Measurements from ENCODE around the gene SLN. TPM values are rescaled to one million over a fixed set of nuclear protein-coding genes. Genes with fewer than 3 reads are reported as not detected.
A peak's percentile ranks its signal among the peaks of the same experiment; 100 is the strongest.

Gene SLN
- total RNA-seq, 1 donor from 2014 or later, result 0.92 TPM

DNA sequence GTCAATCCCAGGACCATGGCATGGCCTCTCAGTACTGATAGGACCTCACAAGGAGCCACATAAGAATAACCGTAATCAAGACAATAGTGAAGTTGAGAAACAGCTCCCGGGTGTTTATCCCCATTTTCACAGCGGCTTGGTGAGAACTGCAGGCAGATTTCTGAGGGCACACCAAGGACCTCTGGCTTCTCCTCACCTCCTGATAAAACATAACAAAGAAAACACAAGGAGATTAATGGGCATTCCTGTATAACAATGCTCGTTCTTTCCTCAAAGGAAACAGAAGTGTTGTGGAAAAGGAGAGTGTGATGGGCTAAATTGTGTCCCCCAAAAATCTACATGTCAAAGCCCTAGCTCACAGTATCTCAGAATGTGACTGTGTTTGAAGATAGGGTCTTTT, 4.0 kb downstream of the SLN start:
- TF ChIP-seq, protein P1, sequence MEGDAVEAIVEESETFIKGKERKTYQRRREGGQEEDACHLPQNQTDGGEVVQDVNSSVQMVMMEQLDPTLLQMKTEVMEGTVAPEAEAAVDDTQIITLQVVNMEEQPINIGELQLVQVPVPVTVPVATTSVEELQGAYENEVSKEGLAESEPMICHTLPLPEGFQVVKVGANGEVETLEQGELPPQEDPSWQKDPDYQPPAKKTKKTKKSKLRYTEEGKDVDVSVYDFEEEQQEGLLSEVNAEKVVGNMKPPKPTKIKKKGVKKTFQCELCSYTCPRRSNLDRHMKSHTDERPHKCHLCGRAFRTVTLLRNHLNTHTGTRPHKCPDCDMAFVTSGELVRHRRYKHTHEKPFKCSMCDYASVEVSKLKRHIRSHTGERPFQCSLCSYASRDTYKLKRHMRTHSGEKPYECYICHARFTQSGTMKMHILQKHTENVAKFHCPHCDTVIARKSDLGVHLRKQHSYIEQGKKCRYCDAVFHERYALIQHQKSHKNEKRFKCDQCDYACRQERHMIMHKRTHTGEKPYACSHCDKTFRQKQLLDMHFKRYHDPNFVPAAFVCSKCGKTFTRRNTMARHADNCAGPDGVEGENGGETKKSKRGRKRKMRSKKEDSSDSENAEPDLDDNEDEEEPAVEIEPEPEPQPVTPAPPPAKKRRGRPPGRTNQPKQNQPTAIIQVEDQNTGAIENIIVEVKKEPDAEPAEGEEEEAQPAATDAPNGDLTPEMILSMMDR (IDR thresholded peaks at IDR 0.05), result no peak
- no peaks in the 10 kb centered on the region for H3K36me3 ChIP-seq
- no peaks in the 10 kb centered on the region for H3K9me3 ChIP-seq
- no peak for ATAC-seq
- intact Hi-C loops (cut with DNase I), result no loop called here
- H3K27me3 ChIP-seq (ENCODE audit: low read depth), result peaks cover 7% of the 10 kb centered on the region
- DNase-seq, result no peak
- H3K4me3 ChIP-seq, result no peak overlapping the region
- H3K27ac ChIP-seq, result no peak overlapping the region
- H3K4me1 ChIP-seq, result no peaks in the 10 kb centered on the region

DNA sequence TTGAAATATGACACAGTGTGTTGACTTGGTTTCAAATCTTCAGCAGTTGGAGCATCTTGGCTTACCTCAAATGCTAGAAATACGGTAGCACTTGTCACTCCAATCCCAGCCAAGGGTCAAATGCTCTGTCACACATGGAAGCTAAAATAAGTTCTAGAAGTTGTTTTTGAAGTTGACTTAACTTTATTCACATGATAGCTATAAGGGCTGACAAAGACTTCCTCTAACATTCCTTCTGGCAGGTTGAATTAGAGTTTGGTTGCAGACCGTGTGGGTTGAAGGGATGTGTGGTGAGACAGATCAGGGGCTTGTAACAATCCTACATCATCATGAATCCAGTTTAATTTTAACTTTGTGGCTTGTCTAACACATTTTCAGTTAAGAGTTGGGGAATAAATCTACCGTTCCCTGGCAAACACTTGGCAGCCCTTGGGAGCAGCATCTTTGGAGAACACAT, 4.6 kb downstream of the SLN start:
- H3K4me1 ChIP-seq, result no peaks in the 10 kb centered on the region
- DNase-seq (no peak), ATAC-seq (no peak)
- TF ChIP-seq, protein P1 (IDR thresholded peaks at IDR 0.05), result no peak
- H3K27ac ChIP-seq, result no peak overlapping the region
- no peaks in the 10 kb centered on the region for H3K9me3 ChIP-seq
- peaks cover 6% of the 10 kb centered on the region for H3K27me3 ChIP-seq (ENCODE audit: low read depth)
- no peaks in the 10 kb centered on the region for H3K36me3 ChIP-seq
- H3K4me3 ChIP-seq, result no peak overlapping the region
- intact Hi-C loops (cut with DNase I), result no loop called here

DNA sequence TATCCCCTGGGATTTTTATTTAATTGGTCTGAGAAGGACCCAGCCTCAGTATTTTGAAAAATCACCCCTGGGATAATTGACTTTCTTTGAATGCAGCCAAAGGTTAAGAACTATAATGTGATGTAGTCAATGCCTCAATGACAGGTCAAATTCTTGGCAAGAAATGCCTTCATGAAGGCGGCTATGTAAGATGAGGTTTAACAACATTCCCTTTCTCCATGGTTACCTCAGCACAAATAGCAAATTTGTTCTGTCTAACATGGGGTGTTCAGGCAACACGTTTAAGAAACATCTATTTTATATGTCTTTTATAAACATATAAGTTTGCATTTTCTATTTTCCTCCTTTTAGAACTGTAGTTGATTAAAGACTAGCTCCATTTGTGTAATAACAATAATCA, 5.3 kb downstream of the SLN start:
- Histone ChIP-seq H3K27ac (no peak overlapping the region), H3K4me1 (no peaks in the 10 kb centered on the region), H3K4me3 (no peak overlapping the region), H3K9me3 (no peaks in the 10 kb centered on the region), H3K27me3 (ENCODE audit: low read depth) (no peaks in the 10 kb centered on the region), H3K36me3 (no peaks in the 10 kb centered on the region)
- TF ChIP-seq, protein P1 (IDR thresholded peaks at IDR 0.05), result no peak
- no peak for ATAC-seq
- intact Hi-C loops (cut with DNase I), result no loop called here
- DNase-seq, result no peak

DNA sequence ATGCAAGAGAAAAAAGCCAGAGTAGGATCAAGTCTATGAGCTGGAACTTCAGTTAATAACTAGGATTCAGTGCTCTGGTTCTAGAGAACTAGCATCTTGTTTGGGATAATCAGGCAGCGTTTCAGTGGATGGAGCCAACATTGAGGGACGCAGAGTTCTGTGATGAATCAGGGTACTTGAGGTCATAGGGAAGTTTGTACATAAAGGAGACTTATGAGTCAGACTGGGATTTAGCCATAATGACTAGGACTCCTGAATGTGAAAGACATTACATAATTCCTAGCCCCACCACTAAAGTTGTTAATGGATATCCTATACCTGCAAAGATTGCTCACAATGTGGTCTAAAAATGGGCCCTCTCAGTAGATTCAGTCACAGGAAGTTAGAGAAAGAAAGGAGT, 6.8 kb downstream of the SLN start:
- intact Hi-C loops (cut with DNase I), result no loop called here
- no peaks in the 10 kb centered on the region for H3K4me1 ChIP-seq
- H3K4me3 ChIP-seq, result no peak overlapping the region
- H3K36me3 ChIP-seq, result no peaks in the 10 kb centered on the region
- no peak overlapping the region for H3K27ac ChIP-seq
- H3K9me3 ChIP-seq, result no peaks in the 10 kb centered on the region
- H3K27me3 ChIP-seq (ENCODE audit: low read depth), result no peaks in the 10 kb centered on the region
- ATAC-seq, result peak in 1 of 2 donors; percentile 35
- DNase-seq, result no peak
- TF ChIP-seq, protein P1 (IDR thresholded peaks at IDR 0.05), result no peak

DNA sequence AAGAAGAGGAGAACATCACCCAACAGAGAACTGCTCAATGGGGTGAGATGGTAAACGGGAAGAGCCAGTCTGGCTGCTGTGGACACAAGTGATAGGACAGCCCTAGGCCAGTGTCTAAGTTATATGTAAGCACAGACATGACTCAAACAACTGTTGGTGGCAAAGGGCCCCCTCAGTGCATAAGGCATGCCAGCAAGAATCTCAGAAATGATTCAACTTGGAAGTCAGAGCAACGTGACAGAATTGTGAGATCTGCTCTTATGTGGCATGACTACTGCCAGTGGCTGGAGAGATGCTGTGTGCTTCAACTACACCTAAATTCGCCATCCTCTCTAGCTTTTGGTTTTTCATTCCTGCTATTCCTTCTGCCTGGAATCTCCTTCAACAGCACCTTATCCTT, 7.4 kb downstream of the SLN start:
- ATAC-seq, result no peak
- TF ChIP-seq, protein P1 (IDR thresholded peaks at IDR 0.05), result no peak

DNA sequence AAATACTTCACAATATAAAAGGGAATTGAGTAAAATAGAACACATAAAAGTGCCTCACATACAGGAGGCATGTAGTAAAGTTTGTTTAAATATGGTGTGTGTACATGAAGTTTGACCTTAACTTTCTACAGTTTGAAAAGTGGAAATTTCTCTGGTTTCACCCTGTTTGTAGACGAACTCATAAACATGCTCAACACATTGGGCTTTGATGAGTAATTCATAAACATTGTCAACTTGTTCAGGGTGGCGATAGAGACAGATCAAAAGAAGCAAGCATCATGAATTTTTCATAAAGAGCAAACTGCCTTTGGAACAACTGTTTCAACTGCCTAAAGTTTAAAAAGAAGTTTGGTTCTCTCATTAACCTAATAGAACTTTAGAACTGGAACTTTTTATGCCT, 9.1 kb downstream of the SLN start:
- Histone ChIP-seq H3K9me3 (no peaks in the 10 kb centered on the region), H3K36me3 (no peaks in the 10 kb centered on the region), H3K27me3 (ENCODE audit: low read depth) (no peaks in the 10 kb centered on the region), H3K4me3 (no peak overlapping the region), H3K27ac (no peak overlapping the region), H3K4me1 (no peaks in the 10 kb centered on the region)
- TF ChIP-seq, protein P1 (IDR thresholded peaks at IDR 0.05), result no peak
- intact Hi-C loops (cut with DNase I), result no loop called here
- no peak for ATAC-seq
- DNase-seq, result no peak

More for the DNA sequence above, 7.4 kb downstream of the SLN start:
- no peak overlapping the region for H3K4me3 ChIP-seq
- intact Hi-C loops (cut with DNase I), result no loop called here
- no peaks in the 10 kb centered on the region for H3K4me1 ChIP-seq
- DNase-seq, result no peak
- no peak overlapping the region for H3K27ac ChIP-seq
- no peaks in the 10 kb centered on the region for H3K9me3 ChIP-seq
- H3K36me3 ChIP-seq, result no peaks in the 10 kb centered on the region
- H3K27me3 ChIP-seq (ENCODE audit: low read depth), result no peaks in the 10 kb centered on the region
